ENCODE data around the gene POTEF. TPM values are rescaled to one million over a fixed set of nuclear protein-coding genes. Genes with fewer than 3 reads are reported as not detected.
"Not testable (repeated sequence)": the region's sequence is repeated elsewhere in the genome, so short reads cannot be mapped to it uniquely, and the experiment has no call there.

The POTEF gene
- total and polyA plus RNA-seq, 8 donors = 0.02 to 0.06 (median 0.04) TPM; not detected in 5

DNA sequence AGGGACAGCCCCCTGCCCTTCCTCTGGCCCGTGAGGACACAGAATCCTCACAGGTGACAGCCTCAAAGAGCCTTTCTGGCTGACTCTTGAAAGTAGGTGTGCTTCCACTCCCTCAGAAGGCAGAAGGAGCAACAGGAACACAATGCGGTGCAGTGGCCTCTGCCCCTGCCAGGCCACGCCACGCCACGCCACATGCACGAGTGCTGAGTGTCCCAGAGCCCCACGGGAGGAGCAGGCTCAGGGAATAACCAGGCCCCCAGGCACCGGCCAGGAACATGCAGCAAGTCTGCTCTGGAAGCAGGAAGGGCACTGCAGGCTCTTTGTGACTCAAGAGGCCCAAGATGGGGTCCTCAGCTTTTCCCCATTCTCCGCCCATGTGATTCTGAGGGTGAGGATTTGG lies 33.9 kb upstream of the POTEF start:
- intact Hi-C loops (cut with DNase I) = loop anchor here in 1 of 3 donors (10.0 kb wide), 1 partner anchor 172 kb away; no protein-coding TSS in a partner anchor
- H3K36me3 ChIP-seq = peaks cover 0 to 32% (median 5%) of the 10 kb centered on the region in 3 donors
- ATAC-seq = no peak
- no peaks in the 10 kb centered on the region for H3K27me3 ChIP-seq
- DNase-seq = peak in 1 of 6 donors; percentile 38
- TF ChIP-seq, protein P1, sequence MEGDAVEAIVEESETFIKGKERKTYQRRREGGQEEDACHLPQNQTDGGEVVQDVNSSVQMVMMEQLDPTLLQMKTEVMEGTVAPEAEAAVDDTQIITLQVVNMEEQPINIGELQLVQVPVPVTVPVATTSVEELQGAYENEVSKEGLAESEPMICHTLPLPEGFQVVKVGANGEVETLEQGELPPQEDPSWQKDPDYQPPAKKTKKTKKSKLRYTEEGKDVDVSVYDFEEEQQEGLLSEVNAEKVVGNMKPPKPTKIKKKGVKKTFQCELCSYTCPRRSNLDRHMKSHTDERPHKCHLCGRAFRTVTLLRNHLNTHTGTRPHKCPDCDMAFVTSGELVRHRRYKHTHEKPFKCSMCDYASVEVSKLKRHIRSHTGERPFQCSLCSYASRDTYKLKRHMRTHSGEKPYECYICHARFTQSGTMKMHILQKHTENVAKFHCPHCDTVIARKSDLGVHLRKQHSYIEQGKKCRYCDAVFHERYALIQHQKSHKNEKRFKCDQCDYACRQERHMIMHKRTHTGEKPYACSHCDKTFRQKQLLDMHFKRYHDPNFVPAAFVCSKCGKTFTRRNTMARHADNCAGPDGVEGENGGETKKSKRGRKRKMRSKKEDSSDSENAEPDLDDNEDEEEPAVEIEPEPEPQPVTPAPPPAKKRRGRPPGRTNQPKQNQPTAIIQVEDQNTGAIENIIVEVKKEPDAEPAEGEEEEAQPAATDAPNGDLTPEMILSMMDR (IDR thresholded peaks at IDR 0.05) = no peak
- no peak overlapping the region for H3K27ac ChIP-seq
- FAIRE-seq = no peak
- H3K4me3 ChIP-seq = no peak overlapping the region
- H3K9me3 ChIP-seq = no peaks in the 10 kb centered on the region
- no peaks in the 10 kb centered on the region for H3K4me1 ChIP-seq
- 92 to 97% methylated on average over 8 to 9 of the region's 9 CpGs for WGBS, 2 donors

DNA sequence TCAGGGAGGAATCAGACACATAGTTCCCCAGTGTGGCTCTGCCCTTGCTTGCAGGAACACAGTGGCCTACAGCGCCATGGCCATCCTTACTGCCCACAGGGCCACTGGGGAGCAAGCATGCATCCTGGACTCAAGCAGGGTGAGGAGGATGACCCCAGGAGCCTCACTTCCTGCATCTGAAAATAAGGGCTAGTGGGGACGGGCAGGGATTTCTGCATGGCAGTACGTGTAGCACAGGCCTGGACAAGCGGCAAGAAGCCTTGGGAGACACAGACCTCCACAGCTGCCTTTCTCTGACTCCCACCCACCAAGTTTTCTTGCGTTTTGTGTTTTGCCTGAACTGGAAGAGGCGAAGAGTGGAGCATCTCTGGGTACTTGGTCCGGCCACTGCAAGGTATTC lies 33.5 kb upstream of the POTEF start:
- H3K4me1 ChIP-seq, ATAC-seq, H3K27me3 ChIP-seq, FAIRE-seq, H3K4me3 ChIP-seq, H3K27ac ChIP-seq, H3K9me3 ChIP-seq: not testable (repeated sequence)
- 93% methylated on average over 6 to 7 of the region's 7 CpGs for WGBS, 2 donors
- intact Hi-C loops (cut with DNase I) = loop anchor here in 1 of 3 donors (10.0 kb wide), 1 partner anchor 172 kb away; no protein-coding TSS in a partner anchor
- peak in 1 of 6 donors; percentile 16 for DNase-seq
- H3K36me3 ChIP-seq = peaks cover 0 to 32% (median 5%) of the 10 kb centered on the region in 3 donors

DNA sequence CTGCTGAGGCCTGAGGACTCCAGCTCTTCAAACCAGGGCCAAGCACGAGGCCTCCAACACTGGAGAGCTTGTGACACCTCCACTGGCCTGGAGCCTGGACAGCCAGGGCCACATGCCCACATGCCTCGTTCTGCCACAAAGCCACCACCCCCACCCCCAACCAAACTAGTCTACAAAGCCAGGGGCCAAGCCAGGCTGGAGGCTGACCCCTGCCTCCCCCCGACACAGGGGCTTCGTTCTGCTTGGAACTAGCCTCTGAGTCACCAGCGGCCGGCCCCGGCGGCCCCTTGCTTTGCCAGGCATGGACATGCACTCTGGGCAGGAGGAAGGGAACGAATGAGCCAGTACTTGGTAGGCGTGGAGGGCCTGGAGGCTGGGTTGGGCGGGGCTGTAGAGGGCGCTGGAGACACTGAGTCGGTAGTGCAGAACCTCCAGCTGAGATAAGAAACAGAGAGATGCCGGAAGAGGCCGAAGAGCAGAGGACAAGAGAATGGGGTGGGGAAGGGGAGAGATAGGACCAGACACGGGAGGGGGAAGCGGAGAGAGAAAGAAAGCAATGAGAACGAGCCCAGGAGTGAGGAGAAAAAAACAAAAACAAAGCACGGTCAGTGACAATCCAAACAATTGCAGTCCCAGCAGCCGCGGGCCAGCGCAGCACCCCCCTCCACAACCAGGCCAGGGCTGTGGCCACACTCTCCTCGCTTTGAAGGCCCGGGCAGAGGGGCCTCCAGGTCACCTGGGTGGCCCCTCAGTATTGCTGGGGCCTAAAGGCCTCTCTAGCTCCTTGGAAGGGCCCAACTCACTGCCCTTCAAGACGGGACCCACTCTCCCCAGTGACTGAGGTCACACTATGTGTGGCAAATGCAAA lies 32.0 kb upstream of the POTEF start:
- not testable (repeated sequence) for H3K27me3 ChIP-seq, FAIRE-seq, H3K4me1 ChIP-seq, H3K4me3 ChIP-seq, H3K27ac ChIP-seq, H3K9me3 ChIP-seq, ATAC-seq
- intact Hi-C loops (cut with DNase I) = loop anchor here in 1 of 3 donors (10.0 kb wide), 1 partner anchor 174 kb away; no protein-coding TSS in a partner anchor
- peaks cover 0 to 23% (median 5%) of the 10 kb centered on the region in 3 donors for H3K36me3 ChIP-seq
- DNase-seq = peak in 1 of 6 donors; percentile 50
- 86% methylated on average over 25 of the region's 25 CpGs for WGBS, 2 donors

DNA sequence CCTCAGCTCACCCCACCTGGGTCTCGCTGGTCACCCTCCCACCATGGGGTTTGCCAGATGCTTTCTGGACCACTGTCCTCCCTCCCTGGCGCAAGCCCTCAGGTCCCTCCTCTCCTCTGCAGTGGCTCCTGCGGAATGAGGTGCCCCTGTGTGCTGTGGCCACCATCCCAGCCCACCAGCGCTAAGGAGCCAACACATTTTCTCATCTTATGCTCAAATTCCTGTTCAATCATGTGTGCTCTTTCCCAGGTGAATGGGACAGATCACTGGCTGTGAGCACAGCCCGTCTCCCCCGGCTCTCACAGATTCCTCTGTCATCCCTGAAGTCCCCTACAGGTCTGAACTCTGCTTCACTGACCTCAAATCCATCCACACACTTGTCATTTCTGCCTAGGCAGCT lies 31.1 kb upstream of the POTEF start:
- Histone ChIP-seq H3K36me3 (peaks cover 0 to 14% (median 0%) of the 10 kb centered on the region in 3 donors), H3K9me3 (no peaks in the 10 kb centered on the region), H3K27me3 (no peaks in the 10 kb centered on the region), H3K4me1 (no peaks in the 10 kb centered on the region), H3K4me3 (no peak overlapping the region), H3K27ac (no peak overlapping the region)
- ATAC-seq (no peak), FAIRE-seq (no peak), DNase-seq (peak in 1 of 6 donors; percentile 28)
- intact Hi-C loops (cut with DNase I) = loop anchor here in 1 of 3 donors (10.0 kb wide), 1 partner anchor 175 kb away; no protein-coding TSS in a partner anchor
- WGBS, 2 donors = 98 to 100% methylated on average over 6 of the region's 6 CpGs
- TF ChIP-seq, protein P1 (IDR thresholded peaks at IDR 0.05) = no peak

DNA sequence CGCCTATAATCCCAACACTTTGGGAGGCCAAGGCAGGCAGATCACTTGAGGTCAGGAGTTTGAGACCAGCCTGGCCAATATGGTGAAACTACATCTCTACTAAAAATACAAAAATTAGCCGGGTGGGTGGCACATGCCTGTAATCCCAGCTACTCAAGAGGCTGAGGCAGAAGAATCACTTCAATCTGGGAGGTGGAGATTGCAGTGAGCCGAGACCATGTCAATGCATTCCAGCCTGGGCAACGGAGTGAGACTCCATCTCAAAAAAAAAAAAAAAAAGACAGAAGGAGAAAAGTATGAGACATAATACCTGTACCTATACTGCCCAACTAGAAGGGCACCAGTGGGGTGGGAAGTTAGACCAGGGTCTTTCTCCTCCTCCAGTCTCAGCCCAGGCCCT lies 30.4 kb upstream of the POTEF start:
- H3K36me3 ChIP-seq = peaks cover 0 to 14% (median 0%) of the 10 kb centered on the region in 3 donors
- H3K27me3 ChIP-seq; intact Hi-C loops (cut with DNase I); DNase-seq; H3K27ac ChIP-seq; H3K4me1 ChIP-seq; ATAC-seq; H3K4me3 ChIP-seq; FAIRE-seq; H3K9me3 ChIP-seq: not testable (repeated sequence)
- WGBS, 2 donors = 90 to 92% methylated on average over 4 of the region's 4 CpGs

DNA sequence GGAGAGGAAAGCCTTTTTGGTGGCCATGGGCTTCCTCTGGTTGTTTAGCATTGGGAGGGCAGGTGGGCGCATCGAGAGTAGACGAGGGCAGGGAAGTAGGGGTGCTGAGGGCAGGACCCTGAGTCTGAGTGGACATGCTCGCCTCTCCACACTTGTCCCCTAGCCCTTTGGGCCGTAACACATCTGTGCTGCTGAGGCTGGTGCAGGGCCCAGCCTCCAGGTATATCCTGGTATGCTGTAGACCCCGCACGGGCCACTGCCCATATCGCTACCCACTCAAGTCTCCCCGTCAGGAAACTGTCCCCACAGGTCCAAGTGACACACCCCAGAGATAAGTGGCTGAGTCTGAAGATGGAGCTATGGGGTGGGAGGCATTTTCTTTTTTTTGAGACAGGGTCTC lies 29.6 kb upstream of the POTEF start:
- DNase-seq (no peak), FAIRE-seq (no peak), ATAC-seq (no peak)
- H3K9me3 ChIP-seq = no peaks in the 10 kb centered on the region
- TF ChIP-seq, protein P1 (IDR thresholded peaks at IDR 0.05) = no peak
- 89 to 99% methylated on average over 9 of the region's 9 CpGs for WGBS, 2 donors
- H3K36me3 ChIP-seq = peaks cover 0 to 6% (median 0%) of the 10 kb centered on the region in 3 donors
- intact Hi-C loops (cut with DNase I) = no loop called here
- H3K4me3 ChIP-seq = no peak overlapping the region
- no peaks in the 10 kb centered on the region for H3K27me3 ChIP-seq
- H3K4me1 ChIP-seq = no peaks in the 10 kb centered on the region
- H3K27ac ChIP-seq = no peak overlapping the region

DNA sequence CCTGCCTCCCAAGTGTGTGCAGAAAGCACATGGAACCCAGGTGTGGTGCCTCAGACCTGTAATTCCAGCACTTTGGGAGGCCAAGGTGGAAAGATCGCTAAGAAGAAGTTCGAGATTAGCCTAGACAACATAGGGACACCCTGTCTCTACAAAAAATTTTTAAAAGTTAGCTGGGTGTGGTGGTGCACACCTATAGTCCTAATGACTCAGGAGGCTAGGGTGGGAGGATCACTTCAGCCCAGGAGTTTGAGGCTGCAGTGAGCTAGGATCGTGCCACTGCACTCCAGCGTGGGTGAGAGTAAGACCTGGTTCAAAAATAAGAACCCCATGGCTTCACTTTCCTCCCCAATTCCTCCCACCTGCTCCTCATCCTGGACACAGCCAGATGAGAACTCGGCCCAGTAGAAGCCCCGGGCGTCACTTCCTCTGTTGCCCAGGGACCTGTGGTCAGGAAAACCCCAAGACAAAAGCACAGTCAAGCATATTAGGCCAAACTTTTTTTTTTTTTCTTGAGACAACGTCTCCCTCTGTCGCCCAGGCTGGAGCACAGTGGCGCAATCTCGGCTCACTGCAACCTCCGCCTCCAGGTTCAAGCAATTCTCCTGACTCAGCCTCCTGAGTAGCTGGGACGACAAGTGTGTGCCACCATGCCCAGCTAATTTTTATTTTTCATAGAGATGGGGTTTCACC lies 28.9 kb upstream of the POTEF start:
- DNase-seq; H3K9me3 ChIP-seq; H3K4me3 ChIP-seq; FAIRE-seq; intact Hi-C loops (cut with DNase I); H3K36me3 ChIP-seq; H3K27me3 ChIP-seq; H3K4me1 ChIP-seq; H3K27ac ChIP-seq; ATAC-seq: not testable (repeated sequence)
- WGBS, 2 donors = 82 to 92% methylated on average over 13 of the region's 13 CpGs

DNA sequence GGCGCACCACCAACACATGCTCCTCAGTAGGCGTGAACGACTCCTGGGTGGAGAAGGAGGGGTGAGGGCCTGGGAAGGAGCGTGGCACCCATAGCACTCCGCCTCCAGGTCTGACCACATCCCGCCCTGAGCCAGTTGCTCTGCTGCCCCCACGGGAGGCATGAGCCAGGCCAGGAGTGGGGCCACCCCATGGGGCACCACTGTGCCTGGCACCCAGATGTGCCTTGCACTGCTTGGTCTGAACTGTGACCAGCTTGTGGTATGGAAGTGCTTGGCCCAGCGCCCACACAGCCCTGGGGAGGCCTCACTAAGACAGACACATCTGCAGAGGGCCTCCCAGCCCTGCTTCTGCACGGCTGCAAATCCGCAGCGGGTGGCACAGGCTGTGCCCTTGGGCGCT lies 28.3 kb upstream of the POTEF start:
- FAIRE-seq; intact Hi-C loops (cut with DNase I); H3K27ac ChIP-seq; H3K4me3 ChIP-seq; H3K9me3 ChIP-seq; H3K36me3 ChIP-seq; H3K27me3 ChIP-seq; H3K4me1 ChIP-seq; DNase-seq; ATAC-seq: not testable (repeated sequence)
- 86 to 90% methylated on average over 6 to 11 of the region's 12 CpGs for WGBS, 2 donors
